ENCODE measurements around the gene LINGO1.

The LINGO1 gene

GRCh38 chr15:77656294-77656693, 23.6 kb upstream of the LINGO1 start:
- no peak for DNase-seq (ENCODE audit: low read depth)

GRCh38 chr15:77654975-77655374, 22.3 kb upstream of the LINGO1 start:
- DNase-seq (ENCODE audit: low read depth): no peak

GRCh38 chr15:77653832-77654480, 21.2 kb upstream of the LINGO1 start:
- no peak for DNase-seq (ENCODE audit: low read depth)

GRCh38 chr15:77650265-77650664, 17.6 kb upstream of the LINGO1 start:
- no peak for DNase-seq (ENCODE audit: low read depth)

GRCh38 chr15:77649610-77650009, 16.9 kb upstream of the LINGO1 start:
- no peak for DNase-seq (ENCODE audit: low read depth)

- no peak for DNase-seq (ENCODE audit: low read depth)
These were observed 16.3 kb upstream of the LINGO1 start for GRCh38 chr15:77649017-77649416.

- no peak for DNase-seq (ENCODE audit: low read depth)
These were observed 15.2 kb upstream of the LINGO1 start for GRCh38 chr15:77647961-77648360.

GRCh38 chr15:77646104-77646694, 13.5 kb upstream of the LINGO1 start:
- no peak for DNase-seq (ENCODE audit: low read depth)

GRCh38 chr15:77645602-77646001, 12.9 kb upstream of the LINGO1 start:
- DNase-seq (ENCODE audit: low read depth): no peak

GRCh38 chr15:77644543-77645247, 12.0 kb upstream of the LINGO1 start:
- no peak for DNase-seq (ENCODE audit: low read depth)

- no peak for DNase-seq (ENCODE audit: low read depth)
These were observed 11.1 kb upstream of the LINGO1 start for GRCh38 chr15:77643764-77644163.

GRCh38 chr15:77642793-77643430, 10.2 kb upstream of the LINGO1 start:
- DNase-seq (ENCODE audit: low read depth): no peak

GRCh38 chr15:77641999-77642398, 9.3 kb upstream of the LINGO1 start:
- DNase-seq (ENCODE audit: low read depth): no peak

- DNase-seq (ENCODE audit: low read depth): no peak
These were observed 7.9 kb upstream of the LINGO1 start for GRCh38 chr15:77640615-77641014.

- no peak for DNase-seq (ENCODE audit: low read depth)
These were observed 6.7 kb upstream of the LINGO1 start for GRCh38 chr15:77639431-77639830.

GRCh38 chr15:77637851-77638692, 5.4 kb upstream of the LINGO1 start:
- DNase-seq (ENCODE audit: low read depth): no peak

GRCh38 chr15:77636209-77636608, 3.5 kb upstream of the LINGO1 start:
- DNase-seq (ENCODE audit: low read depth): no peak

- peak; percentile 33 for DNase-seq (ENCODE audit: low read depth)
These were observed 1.7 kb upstream of the LINGO1 start for GRCh38 chr15:77634266-77634962.

GRCh38 chr15:77633913-77634265, 1.2 kb upstream of the LINGO1 start:
- DNase-seq (ENCODE audit: low read depth): no peak

GRCh38 chr15:77633134-77633912, 611 bp upstream of the LINGO1 start:
- peak; percentile 39 for DNase-seq (ENCODE audit: low read depth)
